Stimulated activated naive B cell treated with anti-CD40 and anti-IgM and Interleukin-4, amounts not matched to agents 10 μg/mL and 1 μg/mL and 100 μg/mL, for 72 hours (primary cell): ENCODE results near the gene MET.

ENCODE experiments used
- ATAC-seq, 2 donors: fragments of 150-1000 bp; cut with Tn5 transposase; replicated peaks; 2 replicates each; pipeline ENCODE4 v1.10.0; 2021; ENCODE audit warnings: moderate library complexity in 1 of 2
- DNase-seq: peaks from one replicate; pipeline ENCODE4 v3.0.0; 2021
- H3K27ac Mint-ChIP-seq: one replicate; pipeline ENCODE4 v1.8.0; 2022; ENCODE audit warnings: mild to moderate bottlenecking, mixed read lengths
- H3K27me3 Mint-ChIP-seq, 2 donors: one replicate each; pipeline ENCODE4 v1.8.0; 2022; ENCODE audit warnings: mixed read lengths in 2 of 2
- H3K36me3 Mint-ChIP-seq, 2 donors: one replicate each; pipeline ENCODE4 v1.8.0; 2022; ENCODE audit warnings: mixed read lengths in 2 of 2, mild to moderate bottlenecking in 1 of 2
- H3K4me1 Mint-ChIP-seq, 2 donors: one replicate each; pipeline ENCODE4 v1.8.0; 2022; ENCODE audit warnings: mixed read lengths in 2 of 2, mild to moderate bottlenecking in 1 of 2
- H3K4me3 Mint-ChIP-seq, 2 donors: one replicate each; pipeline ENCODE4 v1.8.0; 2022; ENCODE audit warnings: mild to moderate bottlenecking in 2 of 2, mixed read lengths in 2 of 2, moderate library complexity in 1 of 2
- H3K9me3 Mint-ChIP-seq, 2 donors: one replicate each; pipeline ENCODE4 v1.8.0; 2022; ENCODE audit warnings: mixed read lengths in 2 of 2, mild to moderate bottlenecking in 1 of 2

MET gene

DNA sequence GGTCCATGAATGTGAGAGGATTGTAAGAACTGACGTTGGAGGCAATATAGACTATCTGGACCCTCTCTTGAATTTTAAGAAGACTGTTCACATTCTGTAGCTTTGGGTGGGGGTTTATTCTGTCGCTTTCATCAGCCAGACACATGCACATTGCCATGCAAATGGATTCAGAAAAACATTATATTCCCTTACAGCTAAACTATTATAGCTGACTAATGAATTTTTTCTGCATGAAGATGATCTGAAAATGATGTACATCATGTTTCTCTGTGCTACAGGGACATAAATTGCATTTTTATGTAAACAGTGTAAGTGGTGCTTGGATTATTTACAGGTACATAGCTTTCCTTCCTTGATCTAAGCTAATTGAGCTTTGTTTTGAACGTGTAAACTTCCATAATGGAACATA is 1.5 kb downstream of the MET start:
- peaks cover 53 to 59% of the 10 kb centered on the region in 2 donors for H3K27me3 Mint-ChIP-seq
- DNase-seq = no peak
- H3K27ac Mint-ChIP-seq = no peak overlapping the region
- H3K36me3 Mint-ChIP-seq = no peaks in the 10 kb centered on the region
- no peaks in the 10 kb centered on the region for H3K9me3 Mint-ChIP-seq
- peaks cover 7 to 13% of the 10 kb centered on the region in 2 donors for H3K4me1 Mint-ChIP-seq
- H3K4me3 Mint-ChIP-seq = no peak overlapping the region
- no peak for ATAC-seq

DNA sequence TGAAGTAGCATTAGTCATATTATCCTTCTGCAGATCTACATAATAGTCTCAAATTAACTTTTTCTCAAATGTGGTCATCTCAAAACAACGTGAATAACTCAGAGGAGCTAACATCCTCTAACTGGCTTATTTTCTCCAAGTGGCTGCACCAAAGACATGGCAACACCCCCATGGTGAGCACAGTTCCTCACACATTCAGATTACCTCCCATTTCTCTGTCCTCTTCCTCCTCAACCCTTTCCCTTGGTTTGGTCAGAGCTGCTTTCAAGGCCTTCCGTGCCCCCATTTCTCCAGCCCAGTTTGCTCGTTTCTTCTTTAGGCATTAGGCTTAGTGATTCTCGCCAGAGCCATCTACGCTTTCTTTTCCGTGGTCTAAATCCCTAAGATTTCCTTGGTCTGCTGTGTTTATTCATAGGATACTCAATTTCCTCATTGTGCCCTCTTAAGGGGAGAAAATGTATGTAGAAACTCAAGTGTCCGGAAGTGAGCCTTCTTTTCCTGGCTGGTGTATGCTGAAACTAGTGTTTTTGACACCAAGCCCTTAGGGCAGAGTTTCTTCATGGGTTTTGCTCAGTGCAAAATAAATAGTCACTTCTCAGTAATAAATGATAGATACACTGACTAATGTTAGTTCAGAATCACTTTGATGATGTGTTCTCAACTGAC is 2.6 kb downstream of the MET start:
- peaks cover 9 to 18% of the 10 kb centered on the region in 2 donors for H3K4me1 Mint-ChIP-seq
- no peaks in the 10 kb centered on the region for H3K9me3 Mint-ChIP-seq
- no peak overlapping the region for H3K4me3 Mint-ChIP-seq
- H3K27me3 Mint-ChIP-seq = peaks cover 46 to 47% of the 10 kb centered on the region in 2 donors
- no peak overlapping the region for H3K27ac Mint-ChIP-seq
- no peak for DNase-seq
- ATAC-seq = no peak
- no peaks in the 10 kb centered on the region for H3K36me3 Mint-ChIP-seq

- ATAC-seq = no peak
- peaks cover 9 to 21% of the 10 kb centered on the region in 2 donors for H3K4me1 Mint-ChIP-seq
- H3K9me3 Mint-ChIP-seq = no peaks in the 10 kb centered on the region
- H3K27me3 Mint-ChIP-seq = peaks cover 44 to 45% of the 10 kb centered on the region in 2 donors
- DNase-seq = no peak
- no peak overlapping the region for H3K4me3 Mint-ChIP-seq
- no peaks in the 10 kb centered on the region for H3K36me3 Mint-ChIP-seq
- no peak overlapping the region for H3K27ac Mint-ChIP-seq
These were observed 3.9 kb downstream of the MET start for GRCh38 chr7:116675812-116676355.

GRCh38 chr7:116678780-116679179 is 6.8 kb downstream of the MET start:
- ATAC-seq (no peak), DNase-seq (no peak)
- H3K27ac Mint-ChIP-seq = no peak overlapping the region
- no peak overlapping the region for H3K4me3 Mint-ChIP-seq
- H3K36me3 Mint-ChIP-seq = no peaks in the 10 kb centered on the region
- peaks cover 3% of the 10 kb centered on the region in 2 donors for H3K9me3 Mint-ChIP-seq
- H3K27me3 Mint-ChIP-seq = peaks cover 38% of the 10 kb centered on the region in 2 donors
- peaks cover 8 to 21% of the 10 kb centered on the region in 2 donors for H3K4me1 Mint-ChIP-seq

GRCh38 chr7:116679500-116679899 is 7.5 kb downstream of the MET start:
- Mint-ChIP-seq H3K4me1 (peaks cover 15 to 28% of the 10 kb centered on the region in 2 donors), H3K4me3 (no peak overlapping the region), H3K9me3 (peaks cover 3% of the 10 kb centered on the region in 2 donors), H3K27ac (no peak overlapping the region), H3K36me3 (no peaks in the 10 kb centered on the region), H3K27me3 (peaks cover 41% of the 10 kb centered on the region in 2 donors)
- ATAC-seq (peak; percentile 68 to 79), DNase-seq (no peak)

DNA sequence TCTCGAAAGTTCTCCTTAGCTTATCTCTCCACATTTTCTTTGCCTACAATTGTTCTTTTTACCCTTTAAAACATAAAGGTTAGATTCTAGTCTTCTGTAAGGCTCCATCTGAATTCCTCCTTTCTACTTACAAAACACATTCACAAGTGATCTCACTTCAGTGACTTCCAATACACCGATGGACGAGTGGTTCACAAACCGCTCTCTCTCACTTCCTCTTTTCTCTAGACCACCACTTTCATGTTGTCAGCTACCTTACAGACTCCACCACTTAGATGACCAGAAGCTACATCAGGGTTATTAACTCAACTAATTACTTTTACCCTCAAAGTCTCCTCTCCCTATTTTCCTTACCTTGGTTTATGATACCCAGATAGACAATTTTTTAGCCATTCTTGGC is 11.8 kb downstream of the MET start:
- Mint-ChIP-seq H3K36me3 (no peaks in the 10 kb centered on the region), H3K27ac (no peak overlapping the region), H3K27me3 (peaks cover 47 to 53% of the 10 kb centered on the region in 2 donors), H3K4me1 (peaks cover 18 to 29% of the 10 kb centered on the region in 2 donors), H3K9me3 (peaks cover 3% of the 10 kb centered on the region in 2 donors), H3K4me3 (peak overlapping the region in 1 of 2 donors; percentile 15)
- DNase-seq (peak; percentile 44), ATAC-seq (peak; percentile 99)

GRCh38 chr7:116686033-116686432 is 14.0 kb downstream of the MET start:
- Mint-ChIP-seq H3K4me1 (peaks cover 21 to 32% of the 10 kb centered on the region in 2 donors), H3K36me3 (no peaks in the 10 kb centered on the region), H3K27me3 (peaks cover 44 to 53% of the 10 kb centered on the region in 2 donors), H3K27ac (no peak overlapping the region), H3K9me3 (peaks cover 3% of the 10 kb centered on the region in 2 donors), H3K4me3 (no peak overlapping the region)
- no peak for DNase-seq
- no peak for ATAC-seq

- Mint-ChIP-seq H3K36me3 (no peaks in the 10 kb centered on the region), H3K4me3 (no peak overlapping the region), H3K4me1 (peaks cover 21 to 32% of the 10 kb centered on the region in 2 donors), H3K27ac (no peak overlapping the region), H3K9me3 (peaks cover 3% of the 10 kb centered on the region in 2 donors), H3K27me3 (peaks cover 48 to 53% of the 10 kb centered on the region in 2 donors)
- DNase-seq (no peak), ATAC-seq (no peak)
These were observed 14.9 kb downstream of the MET start for GRCh38 chr7:116686812-116687419.

GRCh38 chr7:116687801-116688201 is 15.8 kb downstream of the MET start:
- Mint-ChIP-seq H3K4me1 (peaks cover 26 to 37% of the 10 kb centered on the region in 2 donors), H3K9me3 (peaks cover 3% of the 10 kb centered on the region in 2 donors), H3K27me3 (peaks cover 45 to 50% of the 10 kb centered on the region in 2 donors), H3K27ac (no peak overlapping the region), H3K36me3 (no peaks in the 10 kb centered on the region), H3K4me3 (no peak overlapping the region)
- ATAC-seq = no peak
- no peak for DNase-seq

DNA sequence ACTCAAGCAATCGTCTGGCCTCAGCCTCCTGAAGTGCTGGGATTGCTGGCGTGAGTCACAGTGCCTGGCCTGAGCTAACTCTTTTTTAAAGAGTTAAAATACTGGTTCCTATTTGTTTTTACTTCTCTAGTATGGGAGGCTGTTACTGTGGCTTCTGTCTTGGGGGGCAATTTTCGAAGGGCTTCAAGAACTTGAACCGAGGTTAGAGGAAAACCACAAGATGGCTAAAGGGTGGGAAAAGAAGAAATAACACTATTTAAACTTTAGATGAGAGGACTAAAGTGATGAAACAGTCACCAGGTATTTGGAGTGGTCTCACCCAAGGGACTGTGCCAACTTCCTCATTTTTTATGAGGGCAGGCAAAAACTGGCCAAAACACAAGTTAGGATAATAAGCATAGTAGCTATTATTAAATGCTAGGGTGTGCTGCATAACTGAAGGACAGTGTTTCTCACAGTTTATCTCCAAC is 17.8 kb downstream of the MET start:
- Mint-ChIP-seq H3K27me3 (peaks cover 26 to 31% of the 10 kb centered on the region in 2 donors), H3K4me1 (peaks cover 18 to 29% of the 10 kb centered on the region in 2 donors), H3K27ac (no peak overlapping the region), H3K4me3 (no peak overlapping the region), H3K36me3 (no peaks in the 10 kb centered on the region), H3K9me3 (no peaks in the 10 kb centered on the region)
- ATAC-seq = peak; percentile 62 to 69
- no peak for DNase-seq

DNA sequence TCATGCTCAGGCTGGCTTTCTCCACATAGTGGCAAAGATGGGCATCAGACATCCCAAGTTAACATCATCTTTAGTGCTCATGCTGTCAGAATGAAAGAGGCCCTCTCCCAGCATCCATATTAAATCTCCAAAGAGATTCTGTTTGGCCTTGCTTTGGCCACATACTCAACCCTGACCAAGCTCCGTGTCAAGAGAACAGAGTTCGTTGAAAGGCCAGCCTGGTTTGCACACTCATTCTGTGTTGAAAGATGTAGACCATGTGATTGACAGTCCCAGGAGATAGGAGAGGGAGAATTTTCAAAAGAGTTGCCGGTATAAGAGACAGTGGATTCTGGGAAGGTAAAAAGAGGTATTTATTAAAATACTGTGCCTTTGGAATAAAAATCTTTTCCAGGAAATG is 19.7 kb downstream of the MET start:
- peaks cover 14 to 29% of the 10 kb centered on the region in 2 donors for H3K4me1 Mint-ChIP-seq
- no peak overlapping the region for H3K27ac Mint-ChIP-seq
- peaks cover 0 to 2% of the 10 kb centered on the region in 2 donors for H3K9me3 Mint-ChIP-seq
- DNase-seq (no peak), ATAC-seq (no peak)
- H3K4me3 Mint-ChIP-seq = no peak overlapping the region
- H3K36me3 Mint-ChIP-seq = no peaks in the 10 kb centered on the region
- H3K27me3 Mint-ChIP-seq = peaks cover 22 to 27% of the 10 kb centered on the region in 2 donors

DNA sequence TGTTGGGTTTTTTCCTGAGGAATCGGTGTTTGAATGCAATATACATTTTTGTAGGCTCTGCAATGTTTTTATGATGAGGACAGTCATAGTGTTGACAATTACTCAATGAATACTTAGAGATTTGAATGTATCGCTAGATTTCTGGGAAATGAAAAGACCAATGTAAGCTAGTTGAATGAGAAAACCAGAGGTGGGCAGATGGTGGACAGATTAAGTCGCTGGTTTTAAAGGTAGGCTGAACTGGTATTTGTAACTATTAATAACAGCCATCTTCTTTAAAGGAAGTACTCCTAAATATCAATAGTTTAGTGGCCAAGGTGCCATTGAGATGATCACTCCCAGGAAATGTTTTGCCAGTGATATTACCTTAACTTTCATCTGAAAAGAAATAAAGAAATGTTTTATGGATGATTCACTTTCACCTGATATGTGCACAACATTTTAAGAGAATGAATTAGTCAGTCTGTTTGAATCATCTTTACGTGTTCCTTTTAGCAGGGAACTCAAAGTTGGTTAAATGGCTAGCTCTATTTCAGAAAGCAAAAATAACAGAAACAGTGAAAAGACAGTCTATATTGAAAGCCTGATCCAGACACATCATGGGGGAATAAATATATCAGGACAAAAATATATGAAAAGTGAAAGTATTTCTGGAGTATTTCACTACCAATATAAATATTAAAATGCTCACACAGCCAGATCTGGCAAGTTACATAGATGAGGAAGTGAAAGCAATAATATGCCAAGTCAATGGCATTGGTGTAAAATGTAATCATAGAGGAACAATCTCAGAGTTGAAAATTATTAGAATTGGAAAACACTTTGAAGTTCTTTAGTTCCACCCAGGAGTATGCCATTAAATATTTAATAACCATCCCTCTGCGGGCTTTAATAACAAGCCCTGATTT is 20.7 kb downstream of the MET start:
- Mint-ChIP-seq H3K4me3 (peak overlapping the region; percentile 40 to 50), H3K27ac (no peak overlapping the region), H3K36me3 (no peaks in the 10 kb centered on the region), H3K4me1 (peaks cover 14 to 29% of the 10 kb centered on the region in 2 donors), H3K9me3 (peaks cover 0 to 2% of the 10 kb centered on the region in 2 donors), H3K27me3 (peaks cover 23 to 27% of the 10 kb centered on the region in 2 donors)
- ATAC-seq (peak; percentile 73 to 75), DNase-seq (no peak)

DNA sequence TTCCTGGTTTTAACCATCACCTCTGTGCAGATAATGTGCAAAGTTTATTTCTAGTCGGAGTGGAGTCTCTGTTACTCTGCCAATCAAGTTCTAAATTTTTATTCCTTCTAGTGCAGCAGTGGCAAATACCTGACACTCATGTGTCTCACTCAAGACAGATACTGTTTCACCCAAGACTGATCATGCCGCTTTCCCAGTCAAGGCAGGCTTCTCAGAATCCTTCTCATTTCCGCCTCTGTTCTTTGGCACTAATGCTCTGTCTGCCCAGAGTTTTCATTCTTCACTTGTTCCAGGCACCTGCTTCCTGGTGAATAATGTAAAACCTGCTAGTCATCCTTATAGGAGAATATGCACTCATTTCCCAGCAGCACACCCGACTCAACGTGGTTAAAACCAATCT is 24.7 kb downstream of the MET start:
- H3K9me3 Mint-ChIP-seq = peaks cover 0 to 2% of the 10 kb centered on the region in 2 donors
- no peak overlapping the region for H3K27ac Mint-ChIP-seq
- no peak overlapping the region for H3K4me3 Mint-ChIP-seq
- no peak for DNase-seq
- H3K36me3 Mint-ChIP-seq = no peaks in the 10 kb centered on the region
- H3K4me1 Mint-ChIP-seq = peaks cover 8 to 18% of the 10 kb centered on the region in 2 donors
- ATAC-seq = no peak
- peaks cover 33 to 49% of the 10 kb centered on the region in 2 donors for H3K27me3 Mint-ChIP-seq

DNA sequence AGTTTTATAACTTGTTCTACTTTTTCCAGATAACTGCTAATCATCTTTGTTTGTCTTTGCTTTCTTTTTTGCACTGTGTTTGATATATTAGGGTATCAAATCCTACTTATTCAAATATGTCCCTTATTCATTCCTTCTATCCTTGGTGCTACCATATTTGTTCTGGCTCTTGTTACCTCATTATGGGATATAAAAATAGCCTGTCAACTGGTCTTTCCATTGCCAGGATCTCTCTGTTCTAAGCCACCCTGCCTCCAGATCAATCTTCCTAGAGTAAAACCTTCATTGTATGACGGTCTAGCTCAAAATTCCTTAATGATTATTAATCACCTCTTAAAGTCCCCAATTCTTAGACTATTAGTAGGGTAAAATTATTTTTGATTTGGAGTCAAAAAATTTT is 25.2 kb downstream of the MET start:
- no peak overlapping the region for H3K4me3 Mint-ChIP-seq
- peaks cover 33 to 51% of the 10 kb centered on the region in 2 donors for H3K27me3 Mint-ChIP-seq
- ATAC-seq (no peak), DNase-seq (no peak)
- H3K36me3 Mint-ChIP-seq = no peaks in the 10 kb centered on the region
- no peak overlapping the region for H3K27ac Mint-ChIP-seq
- H3K9me3 Mint-ChIP-seq = peaks cover 0 to 2% of the 10 kb centered on the region in 2 donors
- peaks cover 8 to 17% of the 10 kb centered on the region in 2 donors for H3K4me1 Mint-ChIP-seq
